NCI-H510A (cell line): ENCODE data around the gene SCAI.
A peak's percentile ranks its signal among the peaks of the same experiment; 100 is the strongest.
"Not testable (repeated sequence)": the region's sequence is repeated elsewhere in the genome, so short reads cannot be mapped to it uniquely, and the experiment has no call there.

Experiments used
- DNase-seq: peaks from one replicate; lab custom pipeline; 2025; lab: John Stamatoyannopoulos, UW

Gene SCAI

GRCh38 chr9:125143377-125144090 lies at the start of gene SCAI:
Gene SCAI (minus strand): TSS chr9:125143528. CDS start chr9:125143437, 91 bp downstream.
- peak; percentile 97 for DNase-seq

DNA sequence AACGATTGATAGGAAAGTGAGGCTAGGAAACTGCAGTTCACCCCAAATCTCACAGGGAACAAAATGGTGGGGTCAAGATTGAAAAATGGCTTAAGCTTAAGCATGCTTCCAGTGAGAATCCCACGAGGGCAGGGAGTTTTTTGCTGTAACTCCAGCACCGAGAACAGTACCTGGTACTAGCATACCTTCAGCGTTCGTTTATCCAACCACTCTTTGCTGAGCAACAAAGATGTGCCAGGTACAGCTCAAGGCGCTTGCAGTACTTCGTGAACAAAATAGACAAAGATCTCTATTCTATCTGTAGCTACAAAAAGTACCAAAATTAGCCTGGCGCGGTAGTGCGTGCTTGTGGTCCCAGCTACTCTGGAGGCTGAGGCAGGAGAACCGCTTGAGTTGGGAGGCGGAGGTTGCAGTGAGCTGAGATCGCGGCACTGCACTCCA lies 47.1 kb upstream of the SCAI start:
- no peak for DNase-seq

- peak; percentile 92 for DNase-seq
Observed at GRCh38 chr9:125189361-125190289, 46.3 kb upstream of the SCAI start, which contains the start of gene PPP6C. Gene PPP6C (minus strand): TSS chr9:125189803. CDS start chr9:125189718, 85 bp downstream.

DNA sequence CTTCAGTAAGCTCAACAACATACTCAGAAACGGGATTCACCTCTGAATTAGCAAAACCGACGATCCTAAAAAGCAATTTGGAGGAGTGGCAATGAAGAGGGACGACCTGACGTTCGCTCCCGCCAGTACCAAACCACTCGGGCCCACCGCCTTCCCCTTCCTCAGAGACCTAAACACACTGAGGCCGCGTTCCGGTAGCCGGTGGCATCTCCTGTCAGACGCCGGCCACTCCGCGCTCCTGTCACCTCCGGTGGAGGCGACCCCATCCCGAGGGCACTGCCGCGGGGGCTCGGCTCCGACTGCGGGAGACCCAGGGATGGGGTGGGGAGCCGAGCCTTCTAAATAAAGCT lies 45.7 kb upstream of the SCAI start:
- DNase-seq: no peak

DNA sequence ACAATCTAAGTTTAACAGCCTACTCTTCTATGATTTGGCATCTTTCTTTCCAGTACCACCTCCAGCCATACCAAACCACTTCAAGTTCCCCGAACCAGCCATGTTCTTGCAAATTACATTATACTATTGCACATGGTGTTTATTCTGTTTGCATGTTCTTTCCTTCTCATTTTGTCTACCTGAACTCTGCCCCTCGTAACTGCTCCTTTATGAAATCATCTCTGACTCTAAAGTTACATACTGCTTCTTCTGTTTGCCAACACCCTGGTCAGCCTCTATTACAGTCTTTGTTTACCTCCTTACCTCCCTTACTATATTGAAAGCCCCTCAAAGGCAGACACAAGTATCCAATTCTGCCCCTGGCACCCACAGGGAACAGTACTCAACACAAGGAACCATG lies 40.2 kb upstream of the SCAI start:
- no peak for DNase-seq

- DNase-seq: no peak
Observed at GRCh38 chr9:125183054-125183453, 39.7 kb upstream of the SCAI start.

DNA sequence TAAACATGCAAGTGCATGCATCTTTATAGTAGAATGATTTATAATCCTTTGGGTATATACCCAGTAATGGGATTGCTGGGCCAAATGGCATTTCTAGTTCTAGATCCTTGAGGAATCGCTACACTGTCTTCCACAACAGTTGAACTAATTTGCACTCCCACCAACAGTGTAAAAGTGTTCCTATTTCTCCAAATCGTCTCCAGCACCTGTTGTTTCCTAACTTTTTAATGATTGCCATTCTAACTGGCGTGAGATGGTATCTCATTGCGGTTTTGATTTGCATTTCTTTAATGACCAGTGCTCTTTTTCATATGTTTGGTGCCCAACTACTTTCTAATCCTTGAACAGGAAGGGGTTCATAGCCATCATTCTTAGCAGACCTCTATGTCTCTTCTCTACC lies 38.4 kb upstream of the SCAI start:
- not testable (repeated sequence) for DNase-seq

GRCh38 chr9:125180876-125181275 lies 37.5 kb upstream of the SCAI start:
- DNase-seq: no peak

- DNase-seq: not testable (repeated sequence)
Observed at GRCh38 chr9:125179776-125180175, 36.4 kb upstream of the SCAI start.

- no peak for DNase-seq
Observed at GRCh38 chr9:125177888-125178287, 34.6 kb upstream of the SCAI start.

DNA sequence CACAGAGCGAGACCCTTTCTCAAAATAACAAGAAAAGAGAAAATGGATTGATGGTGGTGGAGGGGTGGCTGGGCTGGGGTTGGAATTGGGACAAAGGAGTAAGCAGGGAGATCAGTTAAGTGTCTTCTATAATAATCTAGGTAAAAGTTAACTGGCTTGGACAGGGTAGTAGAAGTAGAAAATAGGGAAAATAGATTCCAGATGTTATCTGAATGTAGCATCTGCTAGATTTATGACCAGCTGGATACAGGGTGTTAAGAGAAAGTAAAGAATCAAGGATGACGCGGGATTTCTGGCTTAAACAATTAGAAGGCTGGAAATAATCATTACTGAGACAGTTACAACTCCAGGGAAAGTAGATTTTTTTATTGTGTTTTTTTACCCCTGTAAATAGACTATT lies 33.3 kb upstream of the SCAI start:
- no peak for DNase-seq

DNA sequence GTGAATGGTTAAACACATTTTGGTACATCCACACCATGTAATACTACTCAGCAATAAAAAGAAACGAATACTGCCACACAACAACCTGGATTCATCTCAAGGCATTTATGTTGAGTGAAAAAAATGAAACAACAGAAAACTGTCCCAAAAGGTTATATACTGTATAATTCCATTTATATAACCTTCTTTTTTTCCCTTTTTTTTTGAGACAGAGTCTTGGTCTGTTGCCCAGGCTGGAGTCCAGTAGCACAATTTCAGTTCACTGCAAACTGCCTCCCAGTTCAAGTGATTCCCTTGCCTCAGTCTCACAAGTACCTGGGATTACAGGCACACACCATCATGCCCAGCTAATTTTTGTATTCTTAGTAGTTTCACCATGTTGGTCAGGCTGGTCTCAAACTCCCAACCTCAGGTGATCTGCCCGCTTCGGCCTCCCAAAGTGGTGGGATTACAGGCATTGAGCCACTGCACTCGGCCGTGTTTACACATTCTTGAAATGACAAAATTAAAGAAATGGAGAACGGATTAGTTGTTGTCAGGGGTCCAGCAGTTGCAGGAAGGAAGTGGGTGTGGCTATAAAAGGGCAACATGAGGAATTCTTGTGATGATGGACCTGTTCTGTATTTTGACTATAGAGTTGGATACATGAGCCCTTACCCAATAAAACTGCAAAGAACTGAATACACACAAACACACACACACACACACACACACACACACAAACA lies 28.9 kb upstream of the SCAI start:
- DNase-seq: no peak

DNA sequence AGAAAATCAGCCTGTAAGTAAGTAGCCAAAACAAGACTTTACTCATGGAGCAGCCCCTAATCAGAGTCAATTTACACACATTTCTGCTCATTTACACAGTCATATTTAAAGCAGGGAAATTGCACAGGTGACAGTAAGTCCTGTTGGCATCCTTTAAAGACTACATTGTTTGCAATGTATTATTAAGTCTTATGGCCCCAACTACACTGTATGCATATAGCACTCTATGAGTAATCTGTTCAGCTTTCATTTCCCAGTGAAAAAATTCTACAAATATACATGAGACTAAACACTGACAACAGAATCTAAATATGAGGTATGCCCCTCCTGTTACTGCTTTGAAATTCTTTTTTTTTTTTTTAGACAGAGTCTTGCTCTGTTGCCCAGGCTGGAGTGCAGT lies 26.6 kb upstream of the SCAI start:
- DNase-seq: no peak

DNA sequence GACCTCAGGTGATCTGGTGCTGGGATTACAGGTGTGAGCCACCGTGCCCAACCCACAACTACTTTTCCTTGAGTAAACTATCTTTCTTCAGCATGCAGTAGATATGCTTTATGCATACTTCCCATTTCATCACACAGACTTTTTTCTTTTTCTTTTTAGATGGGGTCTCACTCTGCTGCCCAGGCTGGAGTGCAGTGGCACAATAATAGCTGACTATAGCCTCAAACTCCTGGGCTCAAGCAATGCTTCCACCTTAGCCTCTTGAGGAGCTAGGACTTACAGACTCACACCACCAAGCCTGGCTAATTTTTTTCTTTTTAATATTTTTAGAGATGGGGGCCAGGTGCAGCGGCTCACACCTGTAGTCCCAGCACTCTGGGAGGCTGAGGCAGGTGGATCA lies 23.4 kb upstream of the SCAI start:
- DNase-seq: no peak

DNA sequence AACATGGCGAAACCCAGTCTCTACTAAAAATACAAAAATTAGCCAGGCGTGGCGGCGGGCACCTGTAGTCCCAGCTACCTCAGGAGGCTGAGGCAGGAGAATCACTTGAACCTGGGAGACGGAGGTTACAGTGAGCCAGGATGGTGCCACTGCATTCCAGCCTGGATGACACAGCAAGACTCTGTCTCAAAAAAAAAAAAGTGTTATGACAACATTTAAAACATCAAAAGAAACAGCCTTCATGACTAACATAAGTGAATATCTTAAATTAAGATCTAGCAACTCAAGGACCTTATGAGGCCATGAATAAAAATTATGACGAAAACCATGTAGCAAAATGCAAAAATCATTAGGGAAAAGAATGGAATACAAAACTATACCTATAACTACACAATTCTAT lies 19.6 kb upstream of the SCAI start:
- not testable (repeated sequence) for DNase-seq

- no peak for DNase-seq
Observed at GRCh38 chr9:125161284-125161918, 18.1 kb upstream of the SCAI start.

- no peak for DNase-seq
Observed at GRCh38 chr9:125160750-125161149, 17.4 kb upstream of the SCAI start.

DNA sequence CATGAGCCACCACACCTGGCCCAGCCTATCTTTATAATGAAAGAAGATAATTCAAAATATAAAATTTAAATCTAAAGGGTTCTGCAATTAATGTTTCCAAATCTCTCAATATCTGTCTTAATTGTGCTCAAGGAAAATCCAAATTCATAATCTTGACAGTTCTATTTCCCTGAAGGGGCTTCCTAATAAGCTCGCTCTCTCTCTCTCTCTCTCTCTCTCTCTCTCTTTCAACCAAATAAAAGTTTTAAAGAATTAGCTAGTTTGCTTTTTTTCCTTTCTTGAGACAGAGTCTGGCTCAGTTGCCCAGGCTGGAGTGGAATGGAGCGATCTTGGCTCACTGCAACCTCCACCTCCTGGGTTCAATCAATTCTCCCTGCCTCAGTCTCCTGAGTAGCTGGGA lies 13.2 kb upstream of the SCAI start:
- DNase-seq: no peak

- no peak for DNase-seq
Observed at GRCh38 chr9:125153712-125154367, 10.5 kb upstream of the SCAI start.

- no peak for DNase-seq
Observed at GRCh38 chr9:125151730-125152129, 8.4 kb upstream of the SCAI start.
